HepG2 (cell line): ENCODE results near the gene AGPAT2. TPM values are rescaled to one million over a fixed set of nuclear protein-coding genes. Genes with fewer than 3 reads are reported as not detected.

Experiments used
- ELF3 ChIP-seq: IDR thresholded peaks from 2 replicates; pipeline ENCODE4 v1.6.1; 2016; ENCODE audit warnings: missing genetic modification reagents, missing compliant biosample characterization
- HIC2 ChIP-seq: sonication (generic); formaldehyde crosslinking; IDR thresholded peaks from 2 replicates; pipeline ENCODE4 v1.9.0; 2022; ENCODE audit warnings: low read depth, missing genetic modification reagents
- KLF12 ChIP-seq: sonication (generic); formaldehyde crosslinking; IDR thresholded peaks from 2 replicates; pipeline ENCODE4 v1.4.0; 2020; ENCODE audit warnings: missing genetic modification reagents, borderline replicate concordance
- NONO ChIP-seq, 2 experiments: fragments of 450-650 bp in 1 of 2; sonication (generic) in 1 of 2; formaldehyde crosslinking in 1 of 2; IDR thresholded peaks in 1 of 2; conservative IDR thresholded peaks in 1 of 2; 2 replicates each; pipeline versions ENCODE4 v1.6.1 to v1.8.0; 2017 to 2022; ENCODE audit warnings: mild to moderate bottlenecking in 1 of 2, missing genetic modification reagents in 1 of 2, moderate library complexity in 1 of 2
- PHF21A ChIP-seq: sonication (generic); formaldehyde crosslinking; IDR thresholded peaks from 2 replicates; pipeline ENCODE4 v1.5.0; 2020; ENCODE audit warnings: mild to moderate bottlenecking, missing genetic modification reagents
- RELA ChIP-seq: sonication (generic); formaldehyde crosslinking; IDR thresholded peaks from 2 replicates; pipeline ENCODE4 v1.4.0; 2020; ENCODE audit warnings: missing genetic modification reagents
- SMC3 ChIP-seq: IDR thresholded peaks from 2 replicates; pipeline ENCODE4 v1.6.1; 2011; ENCODE audit warnings: low read length, improper control_type of control experiment
- SP5 ChIP-seq: IDR thresholded peaks from 2 replicates; pipeline ENCODE4 v1.6.1; 2016; ENCODE audit warnings: low read depth, borderline replicate concordance
- ZFP41 ChIP-seq: sonication (generic); formaldehyde crosslinking; IDR thresholded peaks from 2 replicates; pipeline ENCODE4 v1.4.0; 2020; ENCODE audit warnings: mild to moderate bottlenecking, missing genetic modification reagents, borderline replicate concordance
- ZIK1 ChIP-seq: sonication (generic); formaldehyde crosslinking; IDR thresholded peaks from 2 replicates; pipeline ENCODE4 v1.5.0; 2020; ENCODE audit warnings: mild to moderate bottlenecking, low read depth, missing genetic modification reagents, borderline replicate concordance
- ZSCAN5A ChIP-seq: sonication (generic); formaldehyde crosslinking; IDR thresholded peaks from 2 replicates; pipeline ENCODE4 v1.8.0; 2022; ENCODE audit warnings: mild to moderate bottlenecking, missing genetic modification reagents, borderline replicate concordance
- ZZZ3 ChIP-seq: sonication (generic); formaldehyde crosslinking; IDR thresholded peaks from 2 replicates; pipeline ENCODE4 v1.4.0; 2020; ENCODE audit warnings: missing genetic modification reagents, mild to moderate bottlenecking, borderline replicate concordance
- polyA plus RNA-seq, 8 experiments: library from polyadenylated mRNA; depleted of rRNA in 3 of 8; stranded (reverse) in 7 of 8; unstranded in 1 of 8; fragments of >200 nt; fragmentation: Illumina TruSeq in 4 of 8; extraction: Trizol in 4 of 8; gene quantifications; 2 replicates each; pipeline versions ENCODE4 v1.2.1 to v1.2.3, GENCODE V29; 2011 to 2016; ENCODE audit warnings: low read depth in 4 of 8, missing spikeins in 1 of 8, mixed read lengths in 1 of 8; ENCODE audit not compliant: insufficient read depth in 1 of 8
- total RNA-seq, 5 experiments: library from RNA; depleted of rRNA; stranded (reverse); fragments of >200 nt; fragmentation: Illumina TruSeq; extraction: Trizol; gene quantifications; 2 replicates each; pipeline ENCODE4 v1.2.3, GENCODE V29; 2016; ENCODE audit warnings: low read depth in 1 of 5
- TF ChIP-seq, protein P1 (sequence below): sonication (generic); formaldehyde crosslinking; IDR thresholded peaks from 2 replicates; pipeline ENCODE4 v1.4.0; 2020; ENCODE audit warnings: missing genetic modification reagents, borderline replicate concordance
- TF ChIP-seq, protein P2 (sequence below): sonication (generic); formaldehyde crosslinking; IDR thresholded peaks from 2 replicates; pipeline ENCODE4 v1.8.0; 2022; ENCODE audit warnings: missing genetic modification reagents, mild to moderate bottlenecking, moderate library complexity, borderline replicate concordance
- TF ChIP-seq, protein P3 (sequence below): sonication (generic); IDR thresholded peaks from 2 replicates; pipeline ENCODE4 v1.6.1; 2016; ENCODE audit warnings: low read depth, borderline replicate concordance

Gene AGPAT2
- total and polyA plus RNA-seq, 2 of the 13 experiments (the other 11 are each of a cell fraction or from before 2014, with no cell fraction given) = 3.9 to 25.8 TPM

- TF ChIP-seq HIC2 (CRISPR knock-in tag) = no peak
- no peak for TF ChIP-seq SMC3
- TF ChIP-seq ZIK1 (CRISPR knock-in tag) = no peak
- TF ChIP-seq, protein P1, sequence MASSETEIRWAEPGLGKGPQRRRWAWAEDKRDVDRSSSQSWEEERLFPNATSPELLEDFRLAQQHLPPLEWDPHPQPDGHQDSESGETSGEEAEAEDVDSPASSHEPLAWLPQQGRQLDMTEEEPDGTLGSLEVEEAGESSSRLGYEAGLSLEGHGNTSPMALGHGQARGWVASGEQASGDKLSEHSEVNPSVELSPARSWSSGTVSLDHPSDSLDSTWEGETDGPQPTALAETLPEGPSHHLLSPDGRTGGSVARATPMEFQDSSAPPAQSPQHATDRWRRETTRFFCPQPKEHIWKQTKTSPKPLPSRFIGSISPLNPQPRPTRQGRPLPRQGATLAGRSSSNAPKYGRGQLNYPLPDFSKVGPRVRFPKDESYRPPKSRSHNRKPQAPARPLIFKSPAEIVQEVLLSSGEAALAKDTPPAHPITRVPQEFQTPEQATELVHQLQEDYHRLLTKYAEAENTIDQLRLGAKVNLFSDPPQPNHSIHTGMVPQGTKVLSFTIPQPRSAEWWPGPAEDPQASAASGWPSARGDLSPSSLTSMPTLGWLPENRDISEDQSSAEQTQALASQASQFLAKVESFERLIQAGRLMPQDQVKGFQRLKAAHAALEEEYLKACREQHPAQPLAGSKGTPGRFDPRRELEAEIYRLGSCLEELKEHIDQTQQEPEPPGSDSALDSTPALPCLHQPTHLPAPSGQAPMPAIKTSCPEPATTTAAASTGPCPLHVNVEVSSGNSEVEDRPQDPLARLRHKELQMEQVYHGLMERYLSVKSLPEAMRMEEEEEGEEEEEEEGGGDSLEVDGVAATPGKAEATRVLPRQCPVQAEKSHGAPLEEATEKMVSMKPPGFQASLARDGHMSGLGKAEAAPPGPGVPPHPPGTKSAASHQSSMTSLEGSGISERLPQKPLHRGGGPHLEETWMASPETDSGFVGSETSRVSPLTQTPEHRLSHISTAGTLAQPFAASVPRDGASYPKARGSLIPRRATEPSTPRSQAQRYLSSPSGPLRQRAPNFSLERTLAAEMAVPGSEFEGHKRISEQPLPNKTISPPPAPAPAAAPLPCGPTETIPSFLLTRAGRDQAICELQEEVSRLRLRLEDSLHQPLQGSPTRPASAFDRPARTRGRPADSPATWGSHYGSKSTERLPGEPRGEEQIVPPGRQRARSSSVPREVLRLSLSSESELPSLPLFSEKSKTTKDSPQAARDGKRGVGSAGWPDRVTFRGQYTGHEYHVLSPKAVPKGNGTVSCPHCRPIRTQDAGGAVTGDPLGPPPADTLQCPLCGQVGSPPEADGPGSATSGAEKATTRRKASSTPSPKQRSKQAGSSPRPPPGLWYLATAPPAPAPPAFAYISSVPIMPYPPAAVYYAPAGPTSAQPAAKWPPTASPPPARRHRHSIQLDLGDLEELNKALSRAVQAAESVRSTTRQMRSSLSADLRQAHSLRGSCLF = no peak
- no peak for TF ChIP-seq ZSCAN5A (CRISPR knock-in tag)
- TF ChIP-seq, protein P2, sequence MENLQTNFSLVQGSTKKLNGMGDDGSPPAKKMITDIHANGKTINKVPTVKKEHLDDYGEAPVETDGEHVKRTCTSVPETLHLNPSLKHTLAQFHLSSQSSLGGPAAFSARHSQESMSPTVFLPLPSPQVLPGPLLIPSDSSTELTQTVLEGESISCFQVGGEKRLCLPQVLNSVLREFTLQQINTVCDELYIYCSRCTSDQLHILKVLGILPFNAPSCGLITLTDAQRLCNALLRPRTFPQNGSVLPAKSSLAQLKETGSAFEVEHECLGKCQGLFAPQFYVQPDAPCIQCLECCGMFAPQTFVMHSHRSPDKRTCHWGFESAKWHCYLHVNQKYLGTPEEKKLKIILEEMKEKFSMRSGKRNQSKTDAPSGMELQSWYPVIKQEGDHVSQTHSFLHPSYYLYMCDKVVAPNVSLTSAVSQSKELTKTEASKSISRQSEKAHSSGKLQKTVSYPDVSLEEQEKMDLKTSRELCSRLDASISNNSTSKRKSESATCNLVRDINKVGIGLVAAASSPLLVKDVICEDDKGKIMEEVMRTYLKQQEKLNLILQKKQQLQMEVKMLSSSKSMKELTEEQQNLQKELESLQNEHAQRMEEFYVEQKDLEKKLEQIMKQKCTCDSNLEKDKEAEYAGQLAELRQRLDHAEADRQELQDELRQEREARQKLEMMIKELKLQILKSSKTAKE (CRISPR knock-in tag) = peak; percentile 46; the same call in 1 of the 2 replicates
- no peak for TF ChIP-seq NONO (IDR thresholded peaks at IDR 0.05)
- TF ChIP-seq NONO (CRISPR knock-in tag; conservative IDR thresholded peaks at IDR 0.05) = 0 out of 2 replicates have a peak, but pooled peaks have one; percentile 9
- TF ChIP-seq PHF21A = peak; percentile 6; the same call in 1 of the 2 replicates
- TF ChIP-seq, protein P3, sequence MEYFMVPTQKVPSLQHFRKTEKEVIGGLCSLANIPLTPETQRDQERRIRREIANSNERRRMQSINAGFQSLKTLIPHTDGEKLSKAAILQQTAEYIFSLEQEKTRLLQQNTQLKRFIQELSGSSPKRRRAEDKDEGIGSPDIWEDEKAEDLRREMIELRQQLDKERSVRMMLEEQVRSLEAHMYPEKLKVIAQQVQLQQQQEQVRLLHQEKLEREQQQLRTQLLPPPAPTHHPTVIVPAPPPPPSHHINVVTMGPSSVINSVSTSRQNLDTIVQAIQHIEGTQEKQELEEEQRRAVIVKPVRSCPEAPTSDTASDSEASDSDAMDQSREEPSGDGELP = no peak; the same call in 1 of the 2 replicates
- 0 out of 2 replicates have a peak, but pooled peaks have one; percentile 12 for TF ChIP-seq SP5 (CRISPR knock-in tag)
- TF ChIP-seq ZZZ3 (CRISPR knock-in tag) = no peak
- no peak for TF ChIP-seq ZFP41 (CRISPR knock-in tag)
- no peak for TF ChIP-seq RELA (CRISPR knock-in tag)
- TF ChIP-seq KLF12 = 0 out of 2 replicates have a peak, but pooled peaks have one; percentile 33
- peak; percentile 66; the same call in 1 of the 2 replicates for TF ChIP-seq ELF3 (CRISPR knock-in tag)
Measured at GRCh38 chr9:136645903-136646754, 41.1 kb downstream of the AGPAT2 start (continued).
